ENCODE results near the gene PDE10A. TPM values are rescaled to one million over a fixed set of nuclear protein-coding genes. Genes with fewer than 3 reads are reported as not detected.

PDE10A gene
- total and polyA plus RNA-seq, 5 donors from 2014 or later, result not detected

GRCh38 chr6:165640806-165641205 lies 22.2 kb downstream of the PDE10A start:
- Histone ChIP-seq H3K4me1 (ENCODE audit: control insufficient read depth, insufficient read depth, low read length, poor library complexity, severe bottlenecking) (no peaks in the 10 kb centered on the region), H3K27ac (ENCODE audit: insufficient read depth, low read length, poor library complexity, severe bottlenecking) (no peak overlapping the region), H3K27me3 (ENCODE audit: control insufficient read depth, insufficient read depth, low read length) (no peaks in the 10 kb centered on the region), H3K9me3 (ENCODE audit: control insufficient read depth in 2 of 2, low read length in 2 of 2) (no peaks in the 10 kb centered on the region), H3K36me3 (ENCODE audit: control insufficient read depth, insufficient read depth, low read length) (no peaks in the 10 kb centered on the region), H3K4me3 (ENCODE audit: low read depth, low read length) (no peak overlapping the region)
- Mint-ChIP-seq H3K27me3 (no peaks in the 10 kb centered on the region), H3K36me3 (no peaks in the 10 kb centered on the region), H3K27ac (no peak overlapping the region), H3K9me3 (no peaks in the 10 kb centered on the region), H3K4me3 (no peak overlapping the region), H3K4me1 (no peaks in the 10 kb centered on the region)
- no peak for DNase-seq
- no peak for ATAC-seq (ENCODE audit: low read depth in 2 of 2)

DNA sequence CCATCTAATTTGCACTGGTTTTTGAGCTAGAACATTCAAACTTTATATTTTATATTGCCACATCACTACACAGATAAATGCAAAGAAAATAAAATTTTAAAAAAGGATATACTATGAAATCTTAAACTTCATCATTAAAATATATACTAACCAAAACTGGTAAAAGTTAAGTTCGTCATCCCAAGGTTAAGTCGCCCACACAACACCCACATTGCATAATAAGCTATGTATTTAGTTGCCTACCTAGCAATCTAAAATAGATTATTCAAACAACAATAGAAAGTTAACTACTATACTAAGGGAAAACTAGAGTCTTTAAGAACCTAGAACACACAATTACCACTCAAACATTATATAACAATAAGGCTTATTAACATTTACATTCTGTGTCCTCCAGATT lies 24.5 kb downstream of the PDE10A start:
- Mint-ChIP-seq H3K9me3 (peaks cover 0 to 4% (median 0%) of the 10 kb centered on the region in 7 donors), H3K27me3 (no peaks in the 10 kb centered on the region), H3K4me1 (peaks cover 0 to 2% (median 0%) of the 10 kb centered on the region in 4 donors), H3K4me3 (no peak overlapping the region), H3K27ac (no peak overlapping the region), H3K36me3 (no peaks in the 10 kb centered on the region)
- DNase-seq, result no peak
- Histone ChIP-seq H3K27ac (ENCODE audit: insufficient read depth, low read length, poor library complexity, severe bottlenecking) (no peak overlapping the region), H3K27me3 (ENCODE audit: control insufficient read depth, insufficient read depth, low read length) (no peaks in the 10 kb centered on the region), H3K36me3 (ENCODE audit: control insufficient read depth, insufficient read depth, low read length) (no peaks in the 10 kb centered on the region), H3K4me1 (ENCODE audit: control insufficient read depth, insufficient read depth, low read length, poor library complexity, severe bottlenecking) (no peaks in the 10 kb centered on the region), H3K4me3 (ENCODE audit: low read depth, low read length) (no peak overlapping the region), H3K9me3 (ENCODE audit: control insufficient read depth in 2 of 2, low read length in 2 of 2) (no peaks in the 10 kb centered on the region)
- no peak for ATAC-seq (ENCODE audit: low read depth in 2 of 2)

GRCh38 chr6:165637586-165637985 lies 25.5 kb downstream of the PDE10A start:
- no peaks in the 10 kb centered on the region for H3K27me3 Mint-ChIP-seq
- Histone ChIP-seq H3K4me3 (ENCODE audit: low read depth, low read length) (no peak overlapping the region), H3K27ac (ENCODE audit: insufficient read depth, low read length, poor library complexity, severe bottlenecking) (no peak overlapping the region), H3K36me3 (ENCODE audit: control insufficient read depth, insufficient read depth, low read length) (no peaks in the 10 kb centered on the region), H3K9me3 (ENCODE audit: control insufficient read depth in 2 of 2, low read length in 2 of 2) (no peaks in the 10 kb centered on the region), H3K27me3 (ENCODE audit: control insufficient read depth, insufficient read depth, low read length) (no peaks in the 10 kb centered on the region), H3K4me1 (ENCODE audit: control insufficient read depth, insufficient read depth, low read length, poor library complexity, severe bottlenecking) (no peaks in the 10 kb centered on the region)
- no peaks in the 10 kb centered on the region for H3K36me3 Mint-ChIP-seq
- no peak for DNase-seq
- peaks cover 0 to 2% (median 0%) of the 10 kb centered on the region in 4 donors for H3K4me1 Mint-ChIP-seq
- no peak overlapping the region for H3K27ac Mint-ChIP-seq
- H3K9me3 Mint-ChIP-seq, result peaks cover 0 to 4% (median 0%) of the 10 kb centered on the region in 7 donors
- H3K4me3 Mint-ChIP-seq, result no peak overlapping the region
- ATAC-seq (ENCODE audit: low read depth in 2 of 2), result no peak

- peaks cover 0 to 2% (median 0%) of the 10 kb centered on the region in 4 donors for H3K4me1 Mint-ChIP-seq
- H3K27ac Mint-ChIP-seq, result no peak overlapping the region
- peaks cover 0 to 4% (median 0%) of the 10 kb centered on the region in 7 donors for H3K9me3 Mint-ChIP-seq
These were observed 26.5 kb downstream of the PDE10A start for GRCh38 chr6:165636402-165637048.

GRCh38 chr6:165635965-165636364 lies 27.1 kb downstream of the PDE10A start:
- Histone ChIP-seq H3K4me3 (ENCODE audit: low read depth, low read length) (no peak overlapping the region), H3K36me3 (ENCODE audit: control insufficient read depth, insufficient read depth, low read length) (no peaks in the 10 kb centered on the region), H3K9me3 (ENCODE audit: control insufficient read depth in 2 of 2, low read length in 2 of 2) (no peaks in the 10 kb centered on the region), H3K4me1 (ENCODE audit: control insufficient read depth, insufficient read depth, low read length, poor library complexity, severe bottlenecking) (no peaks in the 10 kb centered on the region), H3K27me3 (ENCODE audit: control insufficient read depth, insufficient read depth, low read length) (no peaks in the 10 kb centered on the region), H3K27ac (ENCODE audit: insufficient read depth, low read length, poor library complexity, severe bottlenecking) (no peak overlapping the region)
- Mint-ChIP-seq H3K27ac (no peak overlapping the region), H3K36me3 (no peaks in the 10 kb centered on the region), H3K27me3 (no peaks in the 10 kb centered on the region), H3K9me3 (peaks cover 0 to 4% (median 0%) of the 10 kb centered on the region in 7 donors), H3K4me3 (no peak overlapping the region), H3K4me1 (peaks cover 0 to 2% (median 0%) of the 10 kb centered on the region in 4 donors)
- no peak for DNase-seq
- ATAC-seq (ENCODE audit: low read depth in 2 of 2), result no peak

More at GRCh38 chr6:165636402-165637048, 26.5 kb downstream of the PDE10A start:
- H3K36me3 ChIP-seq (ENCODE audit: control insufficient read depth, insufficient read depth, low read length), result no peaks in the 10 kb centered on the region
- H3K9me3 ChIP-seq (ENCODE audit: control insufficient read depth in 2 of 2, low read length in 2 of 2), result no peaks in the 10 kb centered on the region
- Mint-ChIP-seq H3K27me3 (no peaks in the 10 kb centered on the region), H3K4me3 (no peak overlapping the region), H3K36me3 (no peaks in the 10 kb centered on the region)
- no peak overlapping the region for H3K27ac ChIP-seq (ENCODE audit: insufficient read depth, low read length, poor library complexity, severe bottlenecking)
- DNase-seq (no peak), ATAC-seq (ENCODE audit: low read depth in 2 of 2) (no peak)
- no peak overlapping the region for H3K4me3 ChIP-seq (ENCODE audit: low read depth, low read length)
- no peaks in the 10 kb centered on the region for H3K4me1 ChIP-seq (ENCODE audit: control insufficient read depth, insufficient read depth, low read length, poor library complexity, severe bottlenecking)
- H3K27me3 ChIP-seq (ENCODE audit: control insufficient read depth, insufficient read depth, low read length), result no peaks in the 10 kb centered on the region

GRCh38 chr6:165634101-165634880 lies 28.8 kb downstream of the PDE10A start:
- H3K27ac Mint-ChIP-seq, result no peak overlapping the region
- DNase-seq (no peak), ATAC-seq (ENCODE audit: low read depth in 2 of 2) (no peak)
- H3K4me1 ChIP-seq (ENCODE audit: control insufficient read depth, insufficient read depth, low read length, poor library complexity, severe bottlenecking), result no peaks in the 10 kb centered on the region
- H3K4me1 Mint-ChIP-seq, result peaks cover 0 to 2% (median 0%) of the 10 kb centered on the region in 4 donors
- H3K9me3 Mint-ChIP-seq, result peaks cover 0 to 4% (median 0%) of the 10 kb centered on the region in 7 donors
- no peaks in the 10 kb centered on the region for H3K27me3 ChIP-seq (ENCODE audit: control insufficient read depth, insufficient read depth, low read length)
- H3K27ac ChIP-seq (ENCODE audit: insufficient read depth, low read length, poor library complexity, severe bottlenecking), result no peak overlapping the region
- H3K27me3 Mint-ChIP-seq, result no peaks in the 10 kb centered on the region
- no peak overlapping the region for H3K4me3 Mint-ChIP-seq
- H3K36me3 Mint-ChIP-seq, result no peaks in the 10 kb centered on the region
- no peaks in the 10 kb centered on the region for H3K9me3 ChIP-seq (ENCODE audit: control insufficient read depth in 2 of 2, low read length in 2 of 2)
- no peaks in the 10 kb centered on the region for H3K36me3 ChIP-seq (ENCODE audit: control insufficient read depth, insufficient read depth, low read length)
- no peak overlapping the region for H3K4me3 ChIP-seq (ENCODE audit: low read depth, low read length)

- no peaks in the 10 kb centered on the region for H3K36me3 ChIP-seq (ENCODE audit: control insufficient read depth, insufficient read depth, low read length)
- H3K27ac ChIP-seq (ENCODE audit: insufficient read depth, low read length, poor library complexity, severe bottlenecking), result no peak overlapping the region
- no peak overlapping the region for H3K27ac Mint-ChIP-seq
- no peaks in the 10 kb centered on the region for H3K4me1 ChIP-seq (ENCODE audit: control insufficient read depth, insufficient read depth, low read length, poor library complexity, severe bottlenecking)
- DNase-seq, result peak in 1 of 3 donors; percentile 4
- ATAC-seq (ENCODE audit: low read depth in 2 of 2), result no peak
- H3K36me3 Mint-ChIP-seq, result no peaks in the 10 kb centered on the region
- peaks cover 0 to 4% (median 0%) of the 10 kb centered on the region in 7 donors for H3K9me3 Mint-ChIP-seq
- H3K4me3 ChIP-seq (ENCODE audit: low read depth, low read length), result no peak overlapping the region
- no peak overlapping the region for H3K4me3 Mint-ChIP-seq
- no peaks in the 10 kb centered on the region for H3K27me3 Mint-ChIP-seq
- no peaks in the 10 kb centered on the region for H3K27me3 ChIP-seq (ENCODE audit: control insufficient read depth, insufficient read depth, low read length)
- H3K9me3 ChIP-seq (ENCODE audit: control insufficient read depth in 2 of 2, low read length in 2 of 2), result no peaks in the 10 kb centered on the region
- peaks cover 0 to 2% (median 0%) of the 10 kb centered on the region in 4 donors for H3K4me1 Mint-ChIP-seq
These were observed 30.8 kb downstream of the PDE10A start for GRCh38 chr6:165632194-165632593.

All from CD4-positive, CD25-positive, alpha-beta regulatory T cell (primary cell).